ENCODE data around the gene SCAI.
"Not testable (repeated sequence)": the region's sequence is repeated elsewhere in the genome, so short reads cannot be mapped to it uniquely, and the experiment has no call there.

SCAI gene

GRCh38 chr9:125147401-125147951 lies 4.1 kb upstream of the SCAI start:
- no peak for DNase-seq

GRCh38 chr9:125146247-125146646 lies 2.9 kb upstream of the SCAI start:
- DNase-seq = no peak

GRCh38 chr9:125145425-125145824 lies 2.1 kb upstream of the SCAI start:
- no peak for DNase-seq

- DNase-seq = peak; percentile 74
These were observed 560 bp downstream of the SCAI start for GRCh38 chr9:125142560-125143376.

- DNase-seq = no peak
These were observed 1.6 kb downstream of the SCAI start for GRCh38 chr9:125141751-125142150.

GRCh38 chr9:125141251-125141650 lies 2.1 kb downstream of the SCAI start:
- DNase-seq = no peak

GRCh38 chr9:125140576-125140975 lies 2.8 kb downstream of the SCAI start:
- DNase-seq = no peak

- no peak for DNase-seq
These were observed 6.1 kb downstream of the SCAI start for GRCh38 chr9:125137200-125137599.

GRCh38 chr9:125134976-125135375 lies 8.4 kb downstream of the SCAI start:
- DNase-seq = no peak

GRCh38 chr9:125133403-125134329 lies 9.7 kb downstream of the SCAI start:
- DNase-seq = no peak

- DNase-seq = no peak
These were observed 11.6 kb downstream of the SCAI start for GRCh38 chr9:125131778-125132177.

GRCh38 chr9:125126019-125126746 lies 17.1 kb downstream of the SCAI start:
- DNase-seq = no peak

- DNase-seq = no peak
These were observed 17.8 kb downstream of the SCAI start for GRCh38 chr9:125125523-125125922.

- DNase-seq = peak; percentile 14
These were observed 22.2 kb downstream of the SCAI start for GRCh38 chr9:125121146-125121545.

GRCh38 chr9:125119643-125120286 lies 23.6 kb downstream of the SCAI start:
- DNase-seq = no peak

GRCh38 chr9:125118696-125119095 lies 24.6 kb downstream of the SCAI start:
- DNase-seq = not testable (repeated sequence)

GRCh38 chr9:125114503-125114902 lies 28.8 kb downstream of the SCAI start:
- DNase-seq = not testable (repeated sequence)

GRCh38 chr9:125110464-125110863 lies 32.9 kb downstream of the SCAI start:
- no peak for DNase-seq

GRCh38 chr9:125108541-125108940 lies 34.8 kb downstream of the SCAI start:
- not testable (repeated sequence) for DNase-seq

GRCh38 chr9:125106285-125106893 lies 36.9 kb downstream of the SCAI start:
- no peak for DNase-seq

- DNase-seq = no peak
These were observed 39.4 kb downstream of the SCAI start for GRCh38 chr9:125103770-125104460.

All from NCI-H69 (cell line).